Measurements from ENCODE around the gene DDX25.
A peak's percentile ranks its signal among the peaks of the same experiment; 100 is the strongest.

Gene DDX25

DNA sequence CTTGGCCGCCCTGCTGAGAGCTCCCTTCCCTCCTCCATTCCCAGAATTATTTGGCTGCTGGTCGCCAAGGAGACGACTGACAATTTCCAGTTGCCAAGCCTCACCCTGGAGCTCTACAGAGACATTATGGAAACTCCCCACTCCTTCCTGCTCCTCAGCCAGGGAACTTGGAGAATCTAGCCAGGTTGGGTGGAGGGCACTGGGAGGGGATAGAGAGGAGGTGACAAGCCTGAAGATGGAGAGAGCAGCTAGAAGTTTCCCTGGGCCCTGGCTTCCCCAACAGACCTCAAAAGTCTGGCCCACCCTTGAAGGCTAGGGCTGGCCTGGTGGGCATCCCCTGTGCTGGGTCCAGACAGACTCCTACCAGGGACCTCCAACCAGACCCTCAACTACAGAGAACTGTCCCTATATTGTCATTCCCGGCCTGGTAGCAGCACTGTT lies 34.8 kb downstream of the DDX25 start:
- no peak for DNase-seq

DNA sequence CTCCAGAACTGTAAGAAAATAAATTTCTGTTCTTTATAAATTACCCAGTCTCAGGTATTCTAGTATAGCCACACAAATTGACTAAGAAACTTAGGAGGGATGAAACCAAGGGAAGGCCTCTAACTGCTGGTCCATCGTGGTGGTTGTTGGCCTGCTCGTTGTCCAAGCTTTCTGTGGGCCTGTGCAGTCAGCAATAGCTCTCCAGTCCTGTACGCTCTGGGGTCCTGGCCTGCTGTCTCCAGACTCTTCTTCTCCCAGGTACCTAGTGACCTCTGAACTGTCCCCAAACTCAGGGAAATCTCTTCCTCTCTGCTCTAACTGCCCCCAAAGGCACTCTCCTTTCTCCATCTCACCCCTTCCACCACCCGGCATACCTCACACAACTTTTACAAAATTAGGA lies 35.8 kb downstream of the DDX25 start:
- no peak for DNase-seq

DNA sequence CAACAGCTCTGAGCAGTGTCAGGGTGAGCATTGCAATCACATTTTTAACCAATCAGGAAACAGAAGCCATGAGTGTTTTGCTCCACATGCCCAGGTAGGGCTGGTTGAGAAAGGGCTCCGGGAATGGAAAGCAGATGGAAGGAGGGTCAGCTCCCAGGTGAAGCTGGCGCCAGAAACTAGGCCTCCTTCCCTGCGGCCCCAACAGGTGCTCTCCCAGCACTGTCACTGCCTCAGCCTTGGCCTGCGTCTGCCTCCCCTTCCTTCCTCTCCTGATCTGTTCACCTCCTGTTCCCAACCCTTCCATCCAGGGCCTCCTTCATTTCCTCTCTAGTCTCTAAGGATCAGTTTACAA lies 36.9 kb downstream of the DDX25 start:
- DNase-seq, result no peak

DNA sequence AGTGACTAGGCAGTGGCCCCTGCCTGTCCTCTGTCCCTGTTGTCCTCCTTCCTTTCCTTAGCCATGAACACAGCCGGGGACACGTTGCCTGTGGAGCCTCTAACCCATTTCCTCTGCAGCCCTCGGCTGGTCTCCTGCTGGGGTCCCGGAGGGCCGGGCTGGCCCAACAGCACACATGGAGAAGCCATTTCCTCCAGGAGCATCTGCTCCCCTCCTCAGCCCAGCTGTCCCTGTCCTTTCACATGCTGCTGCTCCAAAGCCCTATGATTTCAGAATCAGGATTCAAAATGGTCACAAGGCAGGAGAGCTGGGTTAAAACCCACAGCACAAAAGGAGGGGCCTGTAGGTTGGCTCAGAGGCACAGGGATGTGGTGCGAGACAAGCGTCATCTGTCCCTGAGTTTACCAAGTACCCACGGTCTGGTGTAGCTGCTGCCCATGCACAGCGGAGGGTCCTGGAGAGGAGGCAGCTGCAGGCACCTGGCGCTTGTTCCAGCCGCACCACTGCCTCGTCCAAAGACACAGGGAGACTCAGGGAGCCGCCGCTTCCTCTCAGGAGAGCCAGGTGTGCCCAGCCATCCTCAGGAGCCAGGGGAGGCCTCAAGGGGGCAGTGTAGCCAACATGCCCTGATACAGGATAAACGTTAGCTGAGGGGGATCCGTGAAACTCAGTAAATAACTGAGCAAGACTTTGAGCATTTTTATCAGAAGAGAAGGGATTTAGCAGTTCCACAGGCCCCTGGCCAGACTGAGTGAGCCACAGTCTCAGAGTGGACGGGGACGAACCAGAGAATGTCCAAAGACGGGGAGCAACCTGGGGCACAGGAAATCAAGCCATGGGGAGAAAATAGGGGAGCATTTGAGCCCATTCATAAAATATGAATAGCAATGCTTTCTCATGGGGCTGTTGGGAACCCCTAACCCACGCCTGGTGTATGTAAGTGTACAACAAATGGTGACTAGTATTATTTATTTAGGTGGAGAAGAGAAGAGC lies 37.6 kb downstream of the DDX25 start:
- DNase-seq, result peak; percentile 8

DNA sequence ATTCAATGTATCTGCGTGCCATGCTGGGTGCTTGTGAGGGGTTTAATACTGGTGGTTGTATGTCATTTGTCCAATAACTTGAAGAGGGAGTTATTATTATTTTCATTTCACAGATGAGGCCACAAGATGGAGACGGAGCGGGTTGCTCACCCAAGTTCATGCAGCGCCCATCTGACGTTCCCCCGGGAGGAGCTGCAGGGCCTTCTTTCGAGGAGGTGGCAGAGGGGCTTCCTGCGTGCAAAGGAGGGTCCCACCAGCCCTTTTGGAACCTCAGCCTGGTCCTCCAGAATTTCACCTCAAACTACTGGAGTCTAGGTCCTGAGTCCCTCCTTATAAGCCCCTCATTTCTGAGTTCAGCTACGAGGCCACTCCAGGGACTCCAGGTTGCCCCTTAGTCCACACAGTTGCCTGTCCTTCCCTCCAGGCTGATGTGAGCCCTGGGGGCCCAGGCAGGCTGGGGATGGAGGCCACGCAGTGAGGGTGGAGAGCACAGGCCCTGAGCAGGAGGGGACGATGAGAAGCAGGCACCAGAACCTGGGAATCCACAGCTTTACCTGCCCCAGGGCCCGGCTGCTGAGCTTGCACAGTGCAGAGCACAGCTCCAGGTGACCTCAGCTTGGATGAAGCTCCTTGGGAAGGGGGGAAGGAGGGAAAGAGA lies 38.6 kb downstream of the DDX25 start:
- no peak for DNase-seq

DNA sequence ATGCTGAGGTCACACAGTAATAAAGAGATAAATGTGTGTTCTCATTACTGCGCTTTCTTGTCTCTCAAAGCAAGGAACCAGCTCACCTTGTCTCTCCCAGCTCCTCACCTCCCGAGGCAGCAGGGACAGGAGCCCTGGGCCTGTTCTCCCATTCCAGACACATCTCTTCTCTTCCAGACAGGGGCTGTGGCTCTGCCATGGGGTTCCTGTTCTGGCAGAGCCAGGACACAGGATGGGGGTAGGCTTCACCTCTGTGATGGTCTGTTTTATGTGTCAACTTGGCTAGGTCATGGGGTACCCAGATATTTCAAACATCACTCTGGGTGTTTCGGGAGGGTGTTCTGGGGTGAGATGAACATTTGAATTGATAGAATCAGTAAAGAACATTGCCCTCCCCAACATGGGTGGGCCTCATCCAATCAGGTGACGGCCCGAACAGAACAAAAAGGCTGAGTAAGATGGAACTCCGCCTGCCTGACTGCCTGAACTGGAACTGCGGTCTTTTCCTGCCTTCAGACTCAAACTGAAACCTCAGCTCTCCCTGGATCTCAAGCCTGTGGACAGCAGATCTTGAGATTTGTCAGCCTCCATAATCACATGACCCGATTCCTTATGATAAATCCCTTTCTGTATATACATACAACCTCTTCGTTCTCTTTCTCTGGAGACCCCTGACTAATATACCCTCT lies 39.5 kb downstream of the DDX25 start:
- DNase-seq, result no peak

DNA sequence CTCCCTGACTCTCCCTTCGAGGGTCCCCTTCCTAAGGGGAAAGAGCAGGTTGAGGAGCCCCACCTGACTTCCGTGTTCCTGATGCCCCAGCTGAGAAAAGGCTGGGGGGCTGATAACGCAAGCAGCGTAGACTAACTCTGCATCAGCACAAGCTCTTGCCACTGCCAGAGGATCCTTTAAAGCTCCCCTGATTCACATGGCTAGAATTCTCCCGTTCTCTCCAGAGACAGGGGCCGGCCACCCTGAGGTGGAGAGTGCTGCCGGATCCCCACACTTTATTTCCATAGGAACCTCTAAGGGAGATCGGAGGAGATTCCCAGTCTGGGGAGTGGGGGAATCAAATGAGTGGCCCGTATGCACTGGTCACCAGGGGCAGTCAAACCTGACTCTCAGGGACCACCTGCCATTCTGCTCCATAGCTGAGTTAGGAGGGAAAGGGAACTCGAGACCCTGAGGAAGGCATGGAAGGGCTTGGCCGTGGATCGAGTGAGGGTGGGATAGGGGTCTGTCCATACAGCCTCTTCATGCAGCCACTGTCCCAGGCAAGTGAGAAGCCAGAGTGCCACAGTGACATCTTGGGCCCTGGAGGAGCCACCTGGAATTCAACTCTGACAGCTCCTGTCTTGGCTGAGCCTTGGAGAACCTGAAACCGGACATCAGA lies 40.2 kb downstream of the DDX25 start:
- no peak for DNase-seq

DNA sequence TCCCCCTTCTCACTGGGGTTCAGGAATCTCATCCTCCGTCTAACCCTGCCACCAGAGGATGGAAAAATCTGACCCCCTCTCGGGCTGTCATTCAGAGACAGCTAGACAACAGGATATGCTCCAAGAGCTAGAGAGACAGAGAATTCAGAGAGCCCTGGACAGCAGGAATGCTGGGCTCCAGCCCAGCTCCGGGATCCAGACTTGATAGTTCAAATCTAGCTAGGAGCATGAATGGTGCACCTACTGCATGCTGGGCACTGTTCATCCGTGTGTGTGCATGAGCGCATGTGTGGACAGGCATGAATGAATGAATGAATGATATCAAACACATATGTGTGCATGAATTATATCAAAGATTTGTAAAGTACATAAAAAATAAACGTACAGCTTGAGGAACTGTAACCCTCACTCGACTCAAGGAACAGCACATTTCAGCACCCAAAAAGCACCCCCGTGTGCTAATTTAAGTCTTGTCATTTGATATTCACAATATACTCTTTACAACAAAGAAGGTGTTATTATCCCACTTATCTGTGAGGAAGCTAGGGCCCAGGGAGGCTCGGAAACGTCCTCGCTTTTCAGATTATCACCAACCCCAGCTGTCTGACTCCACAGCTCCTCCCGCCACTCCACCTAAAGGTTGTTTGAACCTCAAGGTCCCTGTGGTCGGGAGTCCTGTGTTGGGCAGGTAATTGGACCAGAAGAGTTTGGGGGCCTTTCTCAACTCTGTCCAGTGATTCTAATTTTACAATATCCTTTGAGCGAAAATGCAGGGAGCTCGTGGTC lies 40.9 kb downstream of the DDX25 start:
- DNase-seq, result no peak

DNA sequence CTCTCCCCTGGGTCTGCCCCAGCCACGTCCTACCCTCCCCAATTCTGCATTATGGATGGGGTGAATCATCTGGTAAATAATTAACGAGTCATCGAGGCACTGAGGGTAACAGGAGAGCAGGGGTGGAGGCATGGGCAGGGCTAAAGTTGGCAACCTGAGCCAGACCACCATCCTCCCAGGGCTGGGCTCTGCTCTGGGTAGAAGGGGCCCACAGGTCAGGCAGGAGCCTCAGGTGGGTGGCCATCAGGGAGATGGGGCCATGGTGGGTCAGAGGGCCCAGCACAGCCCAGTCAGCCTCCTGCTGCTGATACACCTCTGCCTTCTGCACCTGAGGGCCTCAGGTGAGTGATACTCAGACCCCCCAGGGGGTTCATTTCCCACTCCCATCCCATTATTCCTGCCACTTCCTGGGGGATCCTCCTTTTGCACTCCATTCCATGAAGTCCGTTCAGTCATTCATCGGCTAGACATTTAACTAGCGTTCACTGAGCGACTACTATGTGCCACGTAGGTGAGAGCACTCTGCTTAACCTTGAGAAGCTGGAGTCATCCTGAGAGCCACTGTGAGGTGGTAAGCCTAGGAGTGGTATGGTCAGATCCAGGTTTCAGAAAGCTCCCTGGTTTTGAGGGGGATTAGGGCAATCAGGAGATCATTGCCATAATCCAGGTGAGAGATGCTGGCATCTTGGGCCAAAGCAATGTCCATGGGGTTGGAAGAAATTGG lies 41.7 kb downstream of the DDX25 start, which contains the start of gene VSIG10L2:
TSS of gene VSIG10L2 (plus strand) at position 248 of the 724 bp plus-strand sequence. CDS start at position 260, 12 bp downstream.
- no peak for DNase-seq

DNA sequence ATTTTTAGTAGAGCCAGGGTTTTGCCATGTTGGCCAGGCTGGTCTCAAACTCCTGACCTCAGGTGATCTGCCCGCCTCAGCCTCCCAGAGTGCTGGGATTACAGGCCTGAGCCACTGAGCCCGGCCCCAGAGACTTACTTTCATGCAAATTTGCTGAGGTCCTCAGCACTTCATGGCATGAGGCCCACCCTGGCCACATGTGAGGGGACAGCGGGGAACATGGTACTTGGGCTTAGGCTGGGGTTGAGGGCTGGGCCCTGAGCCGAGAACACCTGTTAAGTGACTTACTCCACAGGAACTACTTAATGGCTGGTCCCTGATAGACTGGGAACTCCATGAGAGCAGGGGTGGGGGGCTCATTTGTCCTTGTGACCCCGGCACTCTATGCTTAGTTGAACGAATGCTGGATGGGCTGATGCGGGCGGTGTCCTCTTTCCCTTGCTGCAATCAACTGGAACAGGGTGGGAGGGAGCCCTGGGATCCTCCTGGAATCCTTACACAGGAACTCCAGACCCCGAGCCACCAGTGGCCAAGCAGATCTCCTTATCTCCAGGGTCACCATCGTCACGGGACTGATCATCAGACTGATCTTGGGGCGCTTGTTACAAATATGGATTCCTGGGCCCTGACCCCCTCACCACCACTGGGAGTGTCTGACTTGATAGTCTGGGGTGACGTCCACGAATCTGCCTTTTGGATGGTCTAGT lies 42.6 kb downstream of the DDX25 start:
- DNase-seq, result no peak

DNA sequence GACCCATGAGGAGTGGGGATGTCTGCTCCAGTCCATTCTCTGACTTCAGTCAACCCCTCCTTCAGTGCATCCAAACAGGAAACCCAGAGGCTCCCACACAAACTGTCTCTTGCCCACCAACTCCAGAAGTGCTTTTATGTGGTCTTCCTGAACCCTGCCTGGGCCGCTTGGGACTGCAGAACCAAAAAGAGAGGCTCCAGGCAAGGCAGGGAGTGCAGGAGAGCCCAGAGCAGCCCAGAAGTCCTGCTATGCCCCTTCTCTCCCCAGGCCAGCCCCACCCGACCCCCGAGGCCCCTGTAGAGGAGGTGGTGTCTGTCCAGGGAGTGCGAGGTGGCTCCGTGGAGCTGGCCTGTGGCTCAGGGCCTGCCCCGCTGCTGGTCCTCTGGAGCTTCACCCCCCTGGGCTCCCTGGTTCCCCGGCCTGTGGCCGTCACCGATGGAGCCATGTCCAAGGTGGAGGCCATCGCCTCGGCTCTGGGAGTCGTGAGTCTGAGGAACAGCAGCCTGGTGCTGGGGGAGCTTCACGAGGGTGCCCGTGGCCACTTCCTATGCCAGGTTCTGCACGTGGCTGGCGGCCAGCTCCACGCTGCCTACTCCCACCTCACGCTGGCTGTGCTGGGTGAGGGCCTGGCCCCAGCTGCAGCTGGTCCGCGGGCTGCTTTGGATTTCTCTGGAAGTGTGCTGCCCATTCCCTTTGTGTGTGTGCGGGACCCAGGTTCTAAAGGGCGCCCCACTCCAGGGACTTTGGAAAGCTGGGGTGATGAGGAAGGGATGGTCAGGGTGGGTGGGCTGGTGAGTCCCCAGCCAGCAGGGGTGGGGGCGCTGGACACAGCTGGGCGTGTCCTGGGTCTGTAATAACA lies 43.3 kb downstream of the DDX25 start:
- no peak for DNase-seq

DNA sequence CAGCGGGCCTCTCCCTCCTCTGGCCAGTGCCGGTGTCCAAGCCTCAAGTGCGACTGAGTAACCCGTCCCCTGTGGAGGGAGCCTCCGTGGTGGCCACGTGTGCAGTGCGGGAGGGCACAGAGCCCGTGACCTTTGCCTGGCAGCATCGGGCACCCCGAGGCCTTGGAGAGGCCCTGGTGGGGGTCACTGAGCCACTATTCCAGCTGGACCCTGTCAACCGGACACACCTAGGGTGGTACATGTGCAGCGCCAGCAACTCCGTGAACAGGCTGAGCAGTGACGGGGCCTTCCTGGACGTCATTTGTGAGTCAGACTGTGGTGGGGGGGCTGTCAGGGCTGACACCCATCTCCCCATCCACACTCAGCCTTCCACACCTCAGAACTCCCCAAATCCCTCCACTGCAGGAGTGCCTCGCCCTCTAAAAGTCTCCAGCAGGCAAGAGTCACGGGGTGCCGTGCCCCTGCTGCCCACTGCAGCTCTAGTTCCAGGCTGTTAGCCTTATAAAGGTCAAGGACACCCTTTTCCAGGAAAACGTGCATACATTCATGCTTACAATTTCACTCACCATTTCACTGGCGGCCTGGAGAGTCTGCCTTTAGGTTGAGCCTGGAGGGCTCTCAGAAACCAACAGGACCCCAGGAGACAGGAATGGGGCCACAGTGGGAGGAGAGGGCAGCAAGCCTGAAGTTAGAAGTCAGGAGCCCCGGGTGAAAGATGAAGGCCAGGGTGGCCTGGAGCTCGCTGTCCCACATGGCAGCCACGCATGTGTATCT lies 44.2 kb downstream of the DDX25 start:
- DNase-seq, result no peak

DNA sequence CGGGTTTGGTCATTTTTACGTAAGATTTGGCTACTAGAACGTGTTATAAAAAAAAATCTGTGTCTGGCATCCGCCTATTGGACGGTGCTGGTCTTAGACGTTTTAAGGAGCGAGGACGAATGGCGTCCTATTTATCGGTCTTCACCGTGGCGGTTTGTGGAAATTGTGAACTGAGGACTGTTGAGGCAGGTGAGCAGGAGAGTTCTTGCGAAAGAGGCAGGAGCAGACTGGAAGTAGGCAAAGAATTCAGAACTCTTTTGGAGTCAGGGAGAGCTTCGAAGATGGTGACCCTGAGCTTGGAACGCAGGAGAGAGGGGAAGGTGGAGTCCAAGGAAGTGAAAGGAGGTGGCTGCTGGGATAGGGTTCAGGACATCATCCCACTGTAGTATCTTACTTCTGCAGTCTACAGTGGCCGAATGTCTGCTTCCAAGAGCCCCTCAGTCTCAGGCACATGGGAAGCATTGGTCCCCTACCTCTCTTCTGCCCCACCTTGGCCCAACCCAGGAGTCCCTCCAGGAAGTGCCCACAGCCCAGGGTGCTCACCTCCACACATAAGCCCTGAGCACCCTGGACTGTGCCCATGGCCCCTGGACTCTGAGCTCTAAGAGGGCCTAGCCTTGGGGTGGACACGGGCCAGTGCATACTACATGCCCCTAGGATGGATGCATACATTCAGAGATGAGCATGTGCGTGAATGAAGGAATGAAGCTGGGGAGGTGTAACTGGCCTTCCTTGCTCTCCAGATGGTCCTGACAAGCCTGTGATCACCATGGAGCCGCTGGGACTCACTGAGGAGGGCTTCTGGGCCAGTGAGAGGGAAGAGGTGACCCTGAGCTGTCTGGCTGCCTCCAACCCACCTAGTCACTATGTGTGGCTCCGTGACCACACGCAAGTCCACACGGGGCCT lies 45.2 kb downstream of the DDX25 start:
- no peak for DNase-seq

DNA sequence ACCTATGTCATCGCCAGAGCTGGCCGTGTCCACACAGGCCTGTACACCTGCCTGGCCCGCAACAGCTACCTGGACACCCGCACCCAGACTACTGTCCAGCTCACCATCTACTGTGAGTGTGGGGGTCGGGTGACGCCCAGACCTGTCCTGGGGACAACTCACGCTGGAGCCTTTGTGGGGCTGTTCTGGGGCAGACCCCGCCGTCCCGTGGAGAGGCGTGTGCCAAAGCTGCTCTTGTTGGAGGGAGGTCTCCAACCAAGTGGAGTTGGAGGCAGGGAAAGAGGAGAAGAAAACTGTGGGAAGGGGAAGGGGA lies 45.8 kb downstream of the DDX25 start:
- DNase-seq, result no peak

DNA sequence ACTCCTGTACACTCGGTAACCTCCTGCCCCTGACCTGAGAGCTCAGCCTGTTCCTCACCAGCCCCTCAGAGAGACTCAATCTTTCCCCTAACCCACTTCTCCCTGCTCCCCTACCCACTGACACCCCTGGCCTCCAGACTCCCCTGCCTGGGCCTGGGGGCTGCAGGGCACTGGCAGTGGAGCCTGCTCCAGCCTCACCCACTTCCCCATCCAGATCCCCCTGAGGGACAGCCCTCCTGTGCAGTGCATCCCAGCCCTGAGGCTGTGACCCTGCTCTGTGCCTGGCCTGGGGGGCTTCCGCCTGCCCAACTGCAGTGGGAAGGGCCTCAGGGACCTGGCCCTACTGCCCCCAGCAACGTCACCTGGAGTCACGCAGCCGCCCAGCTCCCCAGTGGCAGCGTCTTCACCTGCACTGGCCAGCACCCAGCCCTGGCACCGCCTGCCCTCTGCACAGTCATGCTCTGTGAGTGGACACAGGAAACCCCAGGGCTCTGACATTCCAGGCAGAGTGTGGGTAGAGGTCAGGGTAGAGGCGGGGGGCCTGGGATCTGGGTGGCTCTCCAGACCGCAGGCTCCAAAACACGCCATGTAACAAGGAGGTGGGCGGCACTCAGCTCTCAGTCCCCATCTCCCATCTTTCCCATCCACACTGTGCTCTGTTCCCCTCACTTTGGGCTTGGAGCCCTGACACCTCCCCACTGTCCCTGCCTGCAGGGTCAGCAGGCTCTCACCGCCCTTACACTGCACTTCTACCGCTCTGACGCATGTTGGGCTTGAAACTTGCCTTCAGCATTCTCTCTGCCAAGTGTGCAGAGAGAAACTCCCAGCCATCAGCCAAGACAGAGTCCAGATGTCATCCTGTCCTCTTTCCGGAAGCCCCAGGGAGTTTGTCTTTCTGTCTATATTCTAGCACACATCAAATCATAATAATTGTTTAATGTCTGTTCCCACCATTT lies 46.7 kb downstream of the DDX25 start:
- DNase-seq, result no peak

DNA sequence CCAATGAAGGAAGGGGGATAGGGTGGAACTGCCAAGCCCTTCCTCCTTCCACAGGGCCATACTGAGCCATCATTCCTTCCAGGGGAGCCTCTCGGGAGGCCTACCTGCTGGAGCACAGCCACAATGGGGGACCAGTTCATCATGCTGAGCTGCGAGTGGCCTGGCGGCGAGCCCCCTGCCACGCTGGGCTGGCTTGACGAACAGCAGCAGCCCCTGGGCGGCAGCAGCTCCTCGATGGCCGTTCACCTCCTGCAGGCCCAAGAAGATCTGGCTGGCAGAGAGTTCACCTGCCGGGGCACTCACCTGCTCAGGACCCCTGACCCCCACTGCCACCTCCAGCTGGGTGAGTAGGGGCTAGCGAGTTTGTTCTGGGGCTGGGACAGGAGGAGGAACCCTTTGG lies 47.4 kb downstream of the DDX25 start:
- DNase-seq, result no peak

DNA sequence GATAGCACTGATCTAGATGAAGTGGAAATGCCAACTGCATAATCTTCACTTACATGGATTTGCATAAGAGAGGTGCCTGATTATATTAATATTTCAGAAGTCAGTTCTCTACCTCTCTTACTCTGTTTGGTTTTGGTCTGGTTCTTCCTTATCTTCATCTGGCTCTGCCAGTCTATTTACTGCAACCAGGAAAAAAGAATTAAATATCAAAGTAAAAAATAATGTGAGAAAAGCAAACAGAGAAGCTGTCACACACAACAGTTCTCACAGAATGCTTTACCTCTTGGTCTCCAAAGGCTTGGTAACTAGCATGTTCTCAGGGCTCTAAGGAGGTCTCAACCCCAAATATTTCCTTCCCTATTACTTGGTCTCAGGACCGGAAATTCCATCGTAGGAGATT lies 48.3 kb downstream of the DDX25 start:
- no peak for DNase-seq
